Measurements from ENCODE around the gene TFPI2. TPM values are rescaled to one million over a fixed set of nuclear protein-coding genes. Genes with fewer than 3 reads are reported as not detected.
"Not testable (repeated sequence)": the region's sequence is repeated elsewhere in the genome, so short reads cannot be mapped to it uniquely, and the experiment has no call there.

TFPI2 gene, protein sequence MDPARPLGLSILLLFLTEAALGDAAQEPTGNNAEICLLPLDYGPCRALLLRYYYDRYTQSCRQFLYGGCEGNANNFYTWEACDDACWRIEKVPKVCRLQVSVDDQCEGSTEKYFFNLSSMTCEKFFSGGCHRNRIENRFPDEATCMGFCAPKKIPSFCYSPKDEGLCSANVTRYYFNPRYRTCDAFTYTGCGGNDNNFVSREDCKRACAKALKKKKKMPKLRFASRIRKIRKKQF
- 0.31 TPM for total RNA-seq

DNA sequence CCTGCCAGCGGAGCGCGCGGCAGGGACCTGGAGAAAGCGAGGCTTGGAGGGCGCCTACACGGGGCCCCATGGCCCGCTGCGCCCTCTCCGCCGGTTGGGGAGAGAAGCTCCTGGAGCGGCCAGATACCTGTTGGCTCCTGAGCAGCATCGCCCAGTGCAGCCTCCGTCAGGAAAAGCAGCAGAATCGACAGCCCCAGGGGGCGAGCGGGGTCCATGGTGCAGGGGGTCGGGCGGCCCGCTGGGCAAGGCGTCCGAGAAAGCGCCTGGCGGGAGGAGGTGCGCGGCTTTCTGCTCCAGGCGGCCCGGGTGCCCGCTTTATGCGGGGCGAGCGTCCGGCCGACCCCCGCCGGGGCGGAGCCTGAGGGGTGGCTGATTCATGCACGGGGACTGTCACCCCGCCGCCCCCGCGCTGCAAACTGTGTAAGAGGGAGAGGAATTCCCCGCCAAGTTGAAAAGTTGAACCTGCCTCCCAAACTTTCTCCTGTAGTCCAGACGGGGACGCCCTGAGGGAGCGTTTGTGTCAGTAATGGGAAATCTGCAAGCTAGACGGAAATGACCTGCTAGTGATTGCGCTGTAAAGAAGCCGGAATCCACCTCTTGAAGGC, at the start of gene TFPI2:
TFPI2 (minus strand) TSS at position 290 of the 605 bp plus-strand sequence; CDS start at position 215, 75 bp downstream.
- DNase-seq, result no peak

DNA sequence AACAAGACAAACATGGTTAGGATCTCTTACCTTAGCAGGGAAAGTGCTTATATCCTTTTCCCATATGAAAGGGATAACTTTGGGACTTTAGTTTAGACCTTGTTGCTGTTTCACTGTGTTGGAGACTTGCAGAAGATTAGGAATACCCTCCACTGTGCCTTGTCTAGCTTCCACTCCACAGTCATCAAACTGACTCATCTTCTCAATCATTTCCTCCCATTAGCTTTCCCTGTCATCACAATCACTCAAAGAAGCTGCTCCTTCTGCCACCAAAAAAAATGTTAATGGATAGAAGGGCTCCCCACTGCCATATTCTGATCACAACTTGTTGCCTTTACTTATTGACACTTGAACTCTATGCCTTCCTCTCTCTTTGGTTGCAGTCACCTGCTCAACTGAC, 47.7 kb upstream of the TFPI2 start:
- no peak for DNase-seq

DNA sequence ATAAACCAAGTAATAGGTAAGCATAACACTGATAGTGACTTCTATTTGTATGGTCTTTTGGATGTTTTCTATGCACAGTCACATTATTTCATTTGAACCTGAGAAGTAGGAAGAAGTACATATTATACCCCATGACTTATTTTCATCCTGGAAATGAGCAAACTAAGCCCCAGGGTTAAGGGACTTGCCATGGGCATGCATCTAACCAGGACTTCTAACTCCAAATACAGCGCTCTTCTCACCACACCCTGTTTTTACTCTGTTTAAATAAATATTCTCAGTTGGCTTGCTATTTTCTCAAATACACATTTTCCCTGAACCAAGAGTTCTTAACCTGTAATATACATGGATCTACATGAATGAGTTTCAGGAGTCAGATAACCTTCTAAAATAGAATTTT, 47.3 kb upstream of the TFPI2 start:
- DNase-seq, result no peak

DNA sequence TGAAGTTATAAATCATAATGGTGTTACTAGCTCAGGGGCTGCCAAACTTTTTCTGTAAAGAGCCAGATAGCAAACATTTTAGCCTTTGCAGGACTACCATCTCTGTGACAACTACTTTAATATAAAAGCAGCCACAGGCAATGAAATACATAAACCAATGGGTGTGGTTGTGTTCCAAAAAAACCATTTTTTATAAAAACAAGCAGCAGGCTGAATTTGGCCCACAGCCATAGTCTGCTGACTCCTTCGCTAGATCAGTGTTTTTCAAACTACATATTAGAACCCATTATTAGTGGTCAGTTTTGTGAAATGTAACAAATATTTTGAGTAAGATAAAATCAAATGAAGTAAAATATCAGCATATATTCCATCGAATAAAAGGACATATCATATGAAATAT, 44.5 kb upstream of the TFPI2 start:
- DNase-seq, result no peak

DNA sequence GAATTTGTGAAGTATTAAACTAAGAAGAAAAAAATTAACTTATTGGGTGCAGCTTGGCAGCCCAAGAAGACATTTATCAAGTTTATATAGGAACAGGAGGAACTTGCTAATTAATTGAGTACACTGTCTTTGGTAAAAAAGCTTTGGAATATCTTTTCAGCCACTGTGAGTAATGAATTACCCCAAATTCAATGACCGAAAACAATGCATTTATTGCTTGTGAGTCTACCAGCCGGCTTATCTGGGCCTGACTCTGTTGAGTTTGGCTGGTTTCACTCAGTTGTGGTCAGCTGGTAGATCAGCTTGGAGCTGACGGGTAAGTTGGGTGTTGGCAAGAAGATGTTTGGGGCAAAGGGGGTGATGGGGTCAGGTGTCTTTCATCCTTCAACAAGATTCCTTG, 42.6 kb upstream of the TFPI2 start:
- DNase-seq, result no peak

DNA sequence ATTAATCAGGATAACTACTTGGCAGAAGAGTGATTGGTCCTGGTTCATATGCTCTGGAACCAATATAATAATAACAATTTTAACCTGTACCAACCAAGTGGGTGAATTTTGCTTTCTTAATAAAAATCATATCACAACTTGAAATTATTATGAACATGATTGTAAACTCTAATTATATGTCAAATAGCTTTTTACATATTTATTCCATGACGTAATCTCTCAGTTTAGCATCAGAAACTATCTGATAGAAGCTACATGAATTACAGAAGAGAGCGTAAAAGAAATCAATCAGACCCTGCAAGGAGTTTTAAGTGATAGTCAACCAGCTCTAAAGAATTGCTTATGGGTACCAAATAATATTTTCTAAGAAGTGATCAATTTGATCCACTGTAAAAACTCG, 41.1 kb upstream of the TFPI2 start:
- DNase-seq, result no peak

DNA sequence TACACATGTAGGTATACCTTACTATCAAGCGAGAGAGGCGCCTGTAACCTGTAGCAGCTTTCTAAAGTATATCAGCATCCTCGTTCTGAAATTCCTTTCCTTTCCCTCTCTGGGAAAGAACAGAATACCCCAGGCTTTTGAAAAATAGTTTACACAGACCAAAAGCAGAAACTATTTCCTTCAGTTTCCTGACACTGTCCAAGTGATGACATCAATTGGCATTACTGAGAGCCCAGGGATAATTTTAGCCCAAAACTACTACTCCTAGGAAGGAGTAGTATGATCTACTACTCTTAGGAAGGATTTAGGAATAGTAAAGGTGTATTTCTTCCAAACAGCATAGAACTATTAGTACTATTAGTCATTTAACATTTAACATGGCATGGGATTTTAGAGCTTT, 37.0 kb upstream of the TFPI2 start:
- no peak for DNase-seq

DNA sequence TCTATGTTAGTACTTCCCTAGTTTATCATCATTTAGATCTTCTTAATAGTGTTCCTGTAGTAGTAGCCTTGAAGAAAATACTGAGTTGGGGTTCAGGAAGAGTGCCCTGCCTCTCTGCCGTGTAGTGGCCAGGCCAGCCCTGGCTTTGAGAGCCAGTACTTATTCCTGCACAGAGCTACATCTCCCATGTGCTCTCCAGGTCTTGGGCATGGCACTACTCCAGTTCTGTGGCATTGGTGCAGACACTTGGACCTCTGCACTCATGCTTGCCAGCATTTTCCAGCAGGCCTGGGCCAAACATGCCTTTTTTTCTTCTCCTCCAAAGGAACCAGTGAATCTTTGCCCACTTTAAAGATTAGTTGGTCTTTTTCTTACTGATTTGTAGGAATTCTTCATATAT, 36.2 kb upstream of the TFPI2 start:
- no peak for DNase-seq

DNA sequence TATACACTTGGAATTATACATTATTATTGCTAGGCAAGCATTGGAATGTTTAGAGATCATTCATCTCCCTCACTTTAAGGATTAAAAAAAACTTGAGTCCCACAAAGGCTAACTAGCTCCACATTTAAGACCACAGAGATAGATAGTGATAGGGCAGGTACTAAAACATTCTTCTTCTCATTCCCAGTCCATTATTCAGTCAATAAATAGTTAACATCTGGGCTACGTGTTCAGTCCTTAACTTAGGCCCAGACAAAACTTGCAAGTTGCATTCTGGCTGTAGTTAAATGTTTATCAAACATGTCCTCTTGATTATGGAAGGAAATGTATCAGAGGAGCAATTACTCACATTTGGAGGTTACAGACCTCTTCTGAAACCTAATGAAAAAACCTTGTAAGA, 33.4 kb upstream of the TFPI2 start:
- DNase-seq, result no peak

DNA sequence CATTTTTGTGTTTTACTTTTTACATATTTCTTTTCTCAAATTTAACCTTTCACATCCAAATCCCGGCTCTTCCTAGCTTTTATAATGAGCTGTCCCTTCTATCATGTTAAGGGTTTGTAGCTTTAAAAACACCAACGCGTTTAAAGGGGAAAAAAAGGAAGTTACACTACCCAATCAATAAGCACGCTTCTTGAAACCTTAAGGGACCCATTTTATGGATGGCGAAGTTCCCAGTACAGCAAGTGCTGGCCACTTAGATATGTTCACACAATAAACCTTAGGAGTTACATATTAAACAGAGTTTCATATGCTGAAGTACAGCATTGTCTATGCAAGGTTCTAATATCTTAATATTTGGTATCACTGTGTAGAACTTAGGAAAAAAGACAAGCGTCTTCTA, 32.7 kb upstream of the TFPI2 start:
- no peak for DNase-seq

DNA sequence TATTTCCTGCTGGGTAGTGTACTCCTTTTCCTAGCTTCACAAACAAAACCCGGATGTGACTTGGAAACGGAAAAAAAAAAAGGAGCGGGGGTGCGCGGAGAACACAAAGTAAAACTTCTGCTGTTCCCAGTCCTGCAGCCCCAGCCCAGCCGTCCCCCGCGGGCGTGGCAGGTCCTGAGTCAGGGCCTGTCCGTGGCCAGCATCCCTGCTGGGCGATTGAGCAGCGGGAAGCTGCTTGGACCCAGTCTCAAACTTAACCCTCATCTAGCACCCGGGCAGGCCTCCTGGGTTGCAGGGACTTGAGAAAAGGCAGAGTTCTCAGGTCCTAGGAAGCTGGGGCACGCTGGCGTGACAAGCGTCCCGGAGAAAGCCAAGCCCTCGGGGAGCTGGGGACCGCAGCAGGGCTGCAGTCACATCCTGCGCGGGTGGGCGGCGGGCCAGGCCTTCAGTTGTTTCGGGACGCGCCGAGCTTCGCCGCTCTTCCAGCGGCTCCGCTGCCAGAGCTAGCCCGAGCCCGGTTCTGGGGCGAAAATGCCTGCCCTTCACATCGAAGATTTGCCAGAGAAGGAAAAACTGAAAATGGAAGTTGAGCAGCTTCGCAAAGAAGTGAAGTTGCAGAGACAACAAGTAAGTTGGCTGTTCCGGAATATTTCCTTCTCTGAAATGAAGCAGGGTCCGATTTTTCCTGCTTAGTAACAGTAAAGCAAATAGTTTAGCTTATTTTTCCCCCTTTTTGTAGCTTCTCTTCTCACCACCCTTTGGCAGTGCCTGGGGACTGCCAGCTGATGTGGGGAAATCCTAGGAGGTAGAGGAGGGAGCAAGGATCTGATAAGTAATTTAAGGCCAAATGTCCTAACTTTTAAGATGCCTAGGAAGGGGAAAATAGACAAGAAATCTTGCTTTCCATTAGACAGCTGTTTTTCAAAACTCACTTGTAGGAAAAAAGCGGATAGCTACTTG, 31.3 kb upstream of the TFPI2 start, which contains the start of gene GNG11:
GNG11 (plus strand) TSS at position 129 of the 960 bp plus-strand sequence; CDS start at position 532, 403 bp downstream.
- peak; percentile 12 for DNase-seq

DNA sequence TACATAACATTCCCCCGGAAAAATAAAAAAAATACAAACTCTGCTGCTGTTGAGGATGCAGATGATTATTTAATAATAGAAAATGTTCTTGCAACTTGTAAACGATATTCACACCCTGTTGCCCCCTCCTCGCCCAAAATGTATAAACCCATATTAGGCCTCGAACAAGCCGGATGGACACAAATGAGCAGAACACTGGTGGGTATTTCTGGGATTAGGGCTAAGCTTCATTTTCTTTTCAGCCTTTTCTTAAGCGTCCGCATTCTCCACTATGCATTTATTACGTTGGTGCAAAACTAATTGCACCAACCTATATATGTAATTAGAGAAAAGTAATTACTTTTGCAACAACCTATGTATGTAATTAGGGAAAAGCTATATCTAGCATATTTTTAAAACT, 30.6 kb upstream of the TFPI2 start:
- no peak for DNase-seq

DNA sequence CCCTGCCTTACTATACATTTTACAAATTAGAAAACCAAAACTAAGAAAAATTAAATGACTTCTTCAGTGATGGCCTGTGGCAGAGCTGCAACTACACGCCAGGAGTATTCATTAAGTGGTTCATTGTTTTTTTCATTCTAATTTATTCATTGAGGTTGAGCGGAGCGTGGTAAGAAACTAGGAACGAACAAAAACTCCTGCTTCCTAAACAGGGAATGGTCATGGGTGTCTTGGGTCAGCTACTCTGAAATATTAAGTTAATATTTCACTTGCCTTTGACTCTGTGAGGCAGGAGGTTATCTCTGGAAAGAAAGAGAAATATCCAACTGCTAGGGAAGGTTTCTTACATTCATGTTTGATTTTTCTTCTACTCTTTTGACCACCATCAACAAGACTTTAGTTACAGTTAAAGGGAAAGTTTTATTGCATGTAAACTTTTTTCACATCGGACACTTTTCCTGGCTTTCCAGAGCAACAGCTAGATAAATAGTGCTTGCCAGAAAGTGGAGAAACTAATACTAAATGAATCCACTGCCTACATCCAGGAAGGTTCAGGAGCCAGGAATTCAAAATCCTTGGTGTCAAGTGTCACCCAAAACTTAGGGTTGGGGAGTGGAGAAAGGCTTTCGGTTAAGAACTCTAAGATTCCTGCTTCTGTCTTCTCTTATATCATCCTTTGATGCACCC, 30.1 kb upstream of the TFPI2 start:
- no peak for DNase-seq

DNA sequence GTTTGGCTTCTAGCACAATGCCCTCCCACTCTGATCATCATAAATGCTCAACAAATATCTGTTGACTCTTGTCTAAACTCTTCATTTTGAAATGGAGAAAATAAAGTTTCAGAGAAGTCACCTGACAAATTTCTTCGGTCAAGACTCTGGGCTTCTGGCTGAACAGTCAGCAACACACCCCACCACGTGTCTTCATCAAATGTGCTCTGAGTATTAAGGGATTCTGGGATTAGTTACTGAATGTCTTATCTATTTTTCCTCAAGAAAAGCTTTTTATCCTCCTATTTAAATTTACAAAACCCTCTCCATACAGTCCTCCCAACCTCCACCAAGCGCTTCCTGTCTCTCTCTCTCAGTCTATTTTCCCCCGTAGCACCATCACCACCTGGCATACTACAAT, 25.8 kb upstream of the TFPI2 start:
- DNase-seq, result not testable (repeated sequence)

DNA sequence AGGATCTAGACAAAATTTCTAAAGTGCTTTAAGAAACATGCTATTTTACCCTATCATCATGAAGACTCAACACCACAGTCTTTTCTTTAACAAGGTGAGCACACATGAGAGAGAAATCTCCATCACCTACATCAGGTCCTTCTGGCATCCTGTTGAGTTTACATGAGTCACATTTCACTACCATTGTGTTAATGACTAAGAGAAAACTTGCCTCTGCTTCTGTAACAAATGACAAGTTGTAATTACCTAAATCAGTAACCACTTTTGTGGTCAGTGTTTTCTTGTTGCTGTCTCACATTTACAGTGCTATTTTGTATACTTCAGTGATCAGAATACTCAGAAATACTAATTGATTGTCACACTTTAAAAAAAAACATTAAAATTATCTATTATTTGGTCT, 25.3 kb upstream of the TFPI2 start:
- not testable (repeated sequence) for DNase-seq

DNA sequence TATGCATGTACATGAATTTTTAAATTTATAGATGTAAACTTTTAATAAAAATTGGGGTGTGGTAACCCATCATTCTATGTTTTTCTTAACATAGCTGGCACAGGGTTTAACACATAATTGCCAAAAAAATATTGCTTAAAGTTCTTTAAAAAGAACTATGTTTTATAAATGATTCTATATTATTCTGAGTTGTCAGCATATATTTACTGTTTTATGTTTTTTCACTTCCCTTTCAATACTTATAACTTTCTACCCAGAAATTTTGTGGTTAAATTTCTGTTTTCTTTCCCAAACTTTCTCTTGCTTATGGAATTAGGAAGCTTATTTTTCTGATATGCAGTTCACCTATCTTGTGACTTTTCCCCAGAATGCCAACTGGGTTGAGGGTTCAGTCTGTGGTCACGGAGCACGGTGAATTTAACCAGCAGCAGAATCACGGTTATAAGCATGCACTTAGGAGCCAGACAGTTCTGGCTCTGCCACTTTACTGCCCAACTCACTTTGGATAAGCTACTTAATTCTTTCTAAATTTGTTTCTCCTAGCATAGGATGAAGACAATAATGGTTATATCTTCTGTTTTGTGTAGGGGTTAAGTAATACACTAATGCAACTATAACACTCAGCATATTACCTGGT, 24.8 kb upstream of the TFPI2 start:
- not testable (repeated sequence) for DNase-seq

DNA sequence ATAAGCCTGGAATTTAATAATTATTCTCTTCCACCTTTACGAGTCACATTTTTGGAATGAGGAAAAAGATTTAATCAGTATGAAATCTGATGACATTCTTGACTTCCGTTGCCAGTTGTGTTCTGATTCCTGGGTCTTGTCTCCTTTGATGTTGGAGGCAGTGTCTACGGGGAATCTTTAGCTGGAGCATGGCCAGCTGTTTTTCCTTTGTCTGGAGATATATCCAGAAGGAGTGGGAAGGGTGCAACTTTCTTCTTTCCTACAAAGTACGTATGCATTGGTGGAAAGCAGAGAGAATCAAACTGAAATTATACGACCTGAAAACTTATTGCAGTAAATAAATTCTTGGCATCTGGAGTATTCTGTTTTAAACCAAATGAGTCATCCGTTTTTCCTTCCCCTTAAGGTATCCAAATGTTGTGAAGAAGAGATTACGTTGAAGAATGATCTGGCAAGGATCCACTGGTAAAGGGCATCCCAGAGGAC, 24.1 kb upstream of the TFPI2 start:
- DNase-seq, result no peak

DNA sequence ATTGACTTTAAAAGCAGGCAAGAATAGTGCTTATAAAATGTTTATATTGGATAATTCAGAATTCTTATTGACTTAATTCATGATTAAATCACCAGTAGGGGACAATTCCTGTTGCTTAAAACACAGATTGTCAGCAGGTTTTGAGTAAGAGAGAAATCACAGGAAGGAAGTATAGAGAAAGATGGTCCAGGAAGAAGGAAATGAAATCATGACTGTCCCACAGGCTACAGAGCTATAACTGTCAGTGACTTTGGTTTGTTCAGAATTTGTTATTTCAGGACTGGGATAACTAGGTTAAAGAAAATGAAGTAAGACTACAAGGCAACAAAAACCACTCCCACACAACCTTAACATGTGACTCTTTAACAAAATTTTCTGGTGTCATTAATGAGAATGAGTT, 22.6 kb upstream of the TFPI2 start:
- no peak for DNase-seq

DNA sequence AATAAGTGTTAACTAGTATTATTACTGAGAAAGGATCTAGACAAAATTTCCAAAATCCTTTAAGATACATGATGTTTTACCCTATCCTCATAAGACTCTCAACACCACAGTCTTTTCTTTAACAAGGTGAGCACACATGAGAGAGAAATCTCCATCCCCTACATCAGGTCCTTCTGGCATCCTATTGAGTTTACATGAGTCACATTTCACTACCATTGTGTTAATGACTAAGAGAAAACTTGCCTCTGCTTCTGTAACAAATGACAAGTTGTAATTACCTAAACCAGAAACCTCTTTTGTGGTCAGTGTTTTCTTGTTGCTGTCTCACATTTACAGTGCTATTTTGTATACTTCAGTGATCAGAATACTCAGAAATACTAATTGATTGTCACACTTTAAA, 21.1 kb upstream of the TFPI2 start:
- DNase-seq, result not testable (repeated sequence)

DNA sequence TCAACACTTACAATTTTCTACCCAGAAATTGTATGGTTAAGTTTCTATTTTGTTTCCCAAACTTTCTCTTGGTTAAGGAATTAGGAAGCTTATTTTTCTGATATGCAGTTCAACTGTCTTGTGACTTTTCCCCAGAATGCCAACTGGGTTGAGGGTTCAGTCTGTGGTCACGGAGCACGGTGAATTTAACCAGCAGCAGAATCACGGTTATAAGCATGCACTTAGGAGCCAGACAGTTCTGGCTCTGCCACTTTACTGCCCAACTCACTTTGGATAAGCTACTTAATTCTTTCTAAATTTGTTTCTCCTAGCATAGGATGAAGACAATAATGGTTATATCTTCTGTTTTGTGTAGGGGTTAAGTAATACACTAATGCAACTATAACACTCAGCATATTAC, 20.7 kb upstream of the TFPI2 start:
- not testable (repeated sequence) for DNase-seq

DNA sequence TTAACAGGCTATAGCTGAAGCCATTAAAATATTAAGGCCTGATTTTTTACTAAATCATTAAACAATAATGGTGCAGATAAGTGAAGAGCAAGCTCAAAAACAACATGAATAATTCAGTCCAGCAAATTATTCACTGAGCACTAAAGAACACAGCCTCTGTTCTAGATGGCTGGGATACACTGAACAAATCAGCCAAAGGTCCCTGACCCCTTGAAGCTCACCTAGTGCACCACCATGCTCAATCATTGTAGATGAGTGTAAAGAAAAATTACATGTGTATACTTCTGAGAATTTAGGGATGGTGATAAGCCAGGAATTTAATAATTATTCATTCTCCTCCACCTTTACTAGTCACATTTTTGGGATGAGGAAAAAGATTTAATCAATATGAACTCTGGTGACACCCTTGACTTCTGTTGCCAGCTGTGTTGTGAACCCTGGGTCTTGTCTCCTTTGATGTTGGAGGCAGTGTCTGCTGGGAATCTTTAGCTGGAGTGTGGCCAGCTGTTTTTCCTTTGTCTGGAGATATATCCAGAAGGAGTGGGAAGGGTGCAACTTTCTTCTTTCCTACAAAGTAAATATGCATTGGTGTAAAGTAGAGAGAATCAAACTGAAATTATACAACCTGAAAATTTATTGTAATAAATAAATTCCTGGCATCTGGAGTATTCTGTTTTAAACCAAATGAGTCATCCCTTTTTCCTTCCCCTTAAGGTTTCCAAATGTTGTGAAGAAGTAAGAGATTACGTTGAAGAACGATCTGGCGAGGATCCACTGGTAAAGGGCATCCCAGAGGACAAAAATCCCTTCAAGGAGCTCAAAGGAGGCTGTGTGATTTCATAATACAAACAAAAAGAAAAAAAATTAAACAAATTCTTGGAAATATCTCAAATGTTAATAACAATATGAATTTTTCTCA, 19.8 kb upstream of the TFPI2 start:
- DNase-seq, result no peak

All from occipital lobe (tissue), 2 donors.